Neural crest cell (in vitro differentiated cells): ENCODE measurements around the gene CCDC30. TPM values are rescaled to one million over a fixed set of nuclear protein-coding genes. Genes with fewer than 3 reads are reported as not detected.
A peak's percentile ranks its signal among the peaks of the same experiment; 100 is the strongest.

ENCODE experiments used
- DNase-seq: peaks from one replicate; pipeline ENCODE4 v3.0.0; 2021; ENCODE audit warnings: low read depth, mixed read lengths, low spot score
- H3K27ac Mint-ChIP-seq: one replicate; pipeline ENCODE4 v1.8.0; 2021; ENCODE audit warnings: mild to moderate bottlenecking, mixed read lengths; ENCODE audit not compliant: unreplicated experiment
- H3K27me3 Mint-ChIP-seq: 2 replicates; pipeline ENCODE4 v1.8.0; 2021; ENCODE audit warnings: low read depth, mild to moderate bottlenecking, mixed read lengths
- H3K36me3 Mint-ChIP-seq: 2 replicates; pipeline ENCODE4 v1.8.0; 2021; ENCODE audit warnings: low read depth, mild to moderate bottlenecking, mixed read lengths
- H3K4me1 Mint-ChIP-seq: 2 replicates; pipeline ENCODE4 v1.8.0; 2021; ENCODE audit warnings: mixed read lengths
- H3K4me3 Mint-ChIP-seq: one replicate; pipeline ENCODE4 v1.8.0; 2021; ENCODE audit warnings: mild to moderate bottlenecking, mixed read lengths
- H3K9me3 Mint-ChIP-seq: 2 replicates; pipeline ENCODE4 v1.8.0; 2021; ENCODE audit warnings: mixed read lengths
- total RNA-seq: library from RNA; stranded (reverse); gene quantifications from 2 replicates; pipeline ENCODE4 v1.2.1, GENCODE V29; 2021
- TF ChIP-seq, protein P1 (sequence below): fragments of 200-600 bp; sonication (generic); conservative IDR thresholded peaks from 2 replicates; pipeline ENCODE4 v1.5.0; 2021; ENCODE audit warnings: antibody characterized with exemption, mild to moderate bottlenecking

CCDC30 gene
- total RNA-seq, 1 donor from 2014 or later, result 6.9 TPM

DNA sequence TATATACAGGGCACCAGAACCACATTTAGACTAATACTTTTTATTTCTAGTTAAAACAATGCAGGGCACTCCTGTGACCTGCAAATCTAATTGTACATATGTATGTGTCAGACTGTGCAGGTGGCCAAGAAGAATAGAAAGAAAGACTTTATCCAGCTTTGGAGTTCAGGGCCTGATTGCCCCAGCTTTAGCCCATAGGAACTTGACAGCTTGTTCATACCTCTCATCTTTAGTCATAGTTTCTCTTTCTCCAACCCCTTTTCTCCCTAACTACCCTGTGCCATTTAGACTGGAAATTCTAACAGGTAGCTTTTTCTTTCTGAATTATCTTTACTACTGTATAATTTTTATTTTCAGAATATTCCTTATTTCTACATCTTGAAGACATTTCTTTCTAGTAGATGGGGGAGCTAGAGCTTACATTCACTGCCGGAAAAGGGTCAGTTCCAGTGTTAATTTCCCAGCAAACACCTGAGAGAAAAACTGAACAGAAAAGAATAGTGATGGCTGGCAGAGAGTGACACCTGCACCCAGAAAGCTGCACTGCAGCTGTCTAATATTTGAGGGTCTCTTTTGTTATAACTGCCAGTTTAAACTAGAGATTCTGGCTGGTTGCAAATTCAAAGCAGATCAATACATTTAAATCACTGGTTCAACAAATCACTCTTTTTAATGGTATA is 227.5 kb downstream of the CCDC30 start:
- Mint-ChIP-seq H3K4me1 (peaks cover 66% of the 10 kb centered on the region), H3K9me3 (no peaks in the 10 kb centered on the region), H3K27me3 (no peaks in the 10 kb centered on the region), H3K4me3 (peak overlapping the region; percentile 32), H3K36me3 (peaks cover 19% of the 10 kb centered on the region), H3K27ac (no peak overlapping the region)
- DNase-seq, result no peak
- TF ChIP-seq, protein P1, sequence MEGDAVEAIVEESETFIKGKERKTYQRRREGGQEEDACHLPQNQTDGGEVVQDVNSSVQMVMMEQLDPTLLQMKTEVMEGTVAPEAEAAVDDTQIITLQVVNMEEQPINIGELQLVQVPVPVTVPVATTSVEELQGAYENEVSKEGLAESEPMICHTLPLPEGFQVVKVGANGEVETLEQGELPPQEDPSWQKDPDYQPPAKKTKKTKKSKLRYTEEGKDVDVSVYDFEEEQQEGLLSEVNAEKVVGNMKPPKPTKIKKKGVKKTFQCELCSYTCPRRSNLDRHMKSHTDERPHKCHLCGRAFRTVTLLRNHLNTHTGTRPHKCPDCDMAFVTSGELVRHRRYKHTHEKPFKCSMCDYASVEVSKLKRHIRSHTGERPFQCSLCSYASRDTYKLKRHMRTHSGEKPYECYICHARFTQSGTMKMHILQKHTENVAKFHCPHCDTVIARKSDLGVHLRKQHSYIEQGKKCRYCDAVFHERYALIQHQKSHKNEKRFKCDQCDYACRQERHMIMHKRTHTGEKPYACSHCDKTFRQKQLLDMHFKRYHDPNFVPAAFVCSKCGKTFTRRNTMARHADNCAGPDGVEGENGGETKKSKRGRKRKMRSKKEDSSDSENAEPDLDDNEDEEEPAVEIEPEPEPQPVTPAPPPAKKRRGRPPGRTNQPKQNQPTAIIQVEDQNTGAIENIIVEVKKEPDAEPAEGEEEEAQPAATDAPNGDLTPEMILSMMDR, result no peak

DNA sequence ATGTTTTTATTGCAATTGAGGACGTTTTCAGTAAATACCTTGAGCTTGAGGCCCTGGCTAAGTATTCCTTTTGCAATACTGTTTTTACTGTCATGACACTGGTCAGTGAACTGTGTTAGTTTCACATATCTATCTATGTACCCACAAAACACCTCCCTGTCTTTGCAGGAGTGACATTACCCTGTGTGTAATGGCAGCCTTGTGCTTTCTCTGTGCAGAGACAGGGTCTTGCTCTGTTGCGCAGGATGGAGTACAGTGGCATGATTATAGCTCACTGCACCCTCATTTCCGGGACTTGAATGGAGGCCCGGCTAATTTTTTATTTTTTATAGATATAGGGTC is 228.0 kb downstream of the CCDC30 start:
- no peak for DNase-seq
- Mint-ChIP-seq H3K9me3 (no peaks in the 10 kb centered on the region), H3K27me3 (no peaks in the 10 kb centered on the region), H3K4me3 (peak overlapping the region; percentile 32), H3K27ac (no peak overlapping the region), H3K4me1 (peaks cover 62% of the 10 kb centered on the region), H3K36me3 (peaks cover 19% of the 10 kb centered on the region)
- TF ChIP-seq, protein P1, result no peak

DNA sequence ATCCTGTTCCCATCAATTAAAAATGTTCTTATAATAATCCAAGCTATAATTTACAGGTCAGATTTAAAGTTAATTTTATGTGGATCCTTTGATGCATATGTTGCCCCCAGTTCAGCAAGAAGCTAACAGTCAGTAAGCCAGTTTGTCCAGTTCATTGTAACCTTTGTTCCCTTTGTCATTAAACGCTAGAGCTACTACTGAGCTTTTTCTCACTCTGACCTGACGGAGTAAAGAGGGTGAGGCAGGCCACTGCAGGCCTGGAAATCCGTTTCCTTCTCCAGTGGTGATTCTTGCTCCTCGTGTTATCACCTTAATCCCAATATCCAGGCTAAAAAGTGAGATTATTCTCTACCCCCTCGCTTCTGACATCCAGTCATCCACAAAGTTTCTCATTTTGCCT is 229.4 kb downstream of the CCDC30 start:
- Mint-ChIP-seq H3K4me1 (peaks cover 51% of the 10 kb centered on the region), H3K4me3 (peak overlapping the region; percentile 8), H3K27ac (peak overlapping the region; percentile 3), H3K36me3 (peaks cover 26% of the 10 kb centered on the region), H3K9me3 (no peaks in the 10 kb centered on the region), H3K27me3 (no peaks in the 10 kb centered on the region)
- DNase-seq, result no peak
- TF ChIP-seq, protein P1, result no peak

DNA sequence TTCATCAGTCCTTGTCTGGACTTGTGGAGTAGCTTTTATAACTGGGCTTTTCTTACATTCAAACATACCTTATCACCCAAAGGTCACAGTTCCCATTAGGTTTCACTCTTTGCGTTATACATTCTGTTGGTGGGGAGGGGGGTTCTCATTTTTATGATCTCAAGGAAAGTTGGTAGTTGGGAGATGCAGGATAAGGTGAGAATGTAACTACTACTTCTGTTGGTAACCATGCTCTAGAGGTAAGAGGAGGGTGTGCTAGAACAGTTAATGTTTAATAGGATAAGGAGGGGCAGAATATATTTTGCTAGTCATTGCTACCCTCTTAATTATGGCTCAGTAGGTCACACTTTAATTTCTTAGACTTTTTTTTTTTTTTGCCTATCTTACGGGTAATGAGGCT is 229.8 kb downstream of the CCDC30 start:
- TF ChIP-seq, protein P1, result no peak
- no peak for DNase-seq
- Mint-ChIP-seq H3K27ac (no peak overlapping the region), H3K4me1 (peaks cover 47% of the 10 kb centered on the region), H3K9me3 (no peaks in the 10 kb centered on the region), H3K36me3 (peaks cover 26% of the 10 kb centered on the region), H3K27me3 (no peaks in the 10 kb centered on the region), H3K4me3 (peak overlapping the region; percentile 8)

DNA sequence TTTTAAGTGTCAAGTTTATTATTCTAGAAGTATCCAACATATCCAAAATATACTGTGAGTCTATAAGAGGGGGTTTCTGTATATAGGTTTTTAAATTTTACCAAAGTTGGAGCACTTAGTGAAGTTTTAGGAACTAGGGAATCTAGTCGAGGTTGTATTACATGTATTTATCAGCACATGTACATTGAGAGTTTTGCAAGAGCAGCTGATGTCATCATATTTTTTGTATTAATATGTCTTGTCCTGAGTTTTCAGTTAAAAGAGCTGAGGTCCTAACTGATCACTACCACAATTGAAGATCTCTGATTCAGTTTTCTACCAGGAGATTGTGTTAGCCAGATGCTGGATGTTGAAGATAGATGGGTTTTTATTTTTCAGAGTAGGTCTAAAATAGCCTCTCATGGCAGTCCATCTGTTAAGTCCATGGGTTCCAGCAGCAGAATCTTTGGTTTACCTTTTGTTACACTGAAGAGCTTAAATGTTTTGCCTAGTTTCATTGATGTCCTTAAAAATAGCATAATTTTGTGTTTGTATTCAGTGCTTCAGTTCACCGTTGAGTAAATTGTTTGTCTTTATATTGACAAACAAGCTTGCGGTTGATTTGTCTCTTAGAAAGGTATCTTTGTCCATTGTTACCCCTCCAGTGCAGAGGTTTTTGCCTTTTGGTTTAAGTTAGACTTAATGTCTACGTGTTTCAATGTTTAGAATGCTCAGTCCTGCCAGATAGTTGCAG is 235.2 kb downstream of the CCDC30 start:
- no peaks in the 10 kb centered on the region for H3K4me1 Mint-ChIP-seq
- peaks cover 41% of the 10 kb centered on the region for H3K36me3 Mint-ChIP-seq
- DNase-seq, result no peak
- TF ChIP-seq, protein P1, result no peak
- H3K27me3 Mint-ChIP-seq, result no peaks in the 10 kb centered on the region
- H3K9me3 Mint-ChIP-seq, result no peaks in the 10 kb centered on the region
- no peak overlapping the region for H3K4me3 Mint-ChIP-seq
- H3K27ac Mint-ChIP-seq, result no peak overlapping the region
